HepG2 (cell line): ENCODE data around the gene TXN2. TPM values are rescaled to one million over a fixed set of nuclear protein-coding genes. Genes with fewer than 3 reads are reported as not detected.
A peak's percentile ranks its signal among the peaks of the same experiment; 100 is the strongest.

ENCODE experiments used
- CREB1 ChIP-seq, 2 experiments: fragments of 450-650 bp in 1 of 2; IDR thresholded peaks; 2 replicates each; pipeline ENCODE4 v1.6.1; 2016 to 2017; ENCODE audit warnings: control low read depth in 1 of 2, mild to moderate bottlenecking in 1 of 2, missing compliant biosample characterization in 1 of 2, missing genetic modification characterization in 1 of 2
- ELF4 ChIP-seq: sonication (generic); formaldehyde crosslinking; IDR thresholded peaks from 2 replicates; pipeline ENCODE4 v1.5.0; 2020; ENCODE audit warnings: missing genetic modification reagents, mild to moderate bottlenecking, moderate library complexity, borderline replicate concordance
- ISX ChIP-seq: sonication (generic); formaldehyde crosslinking; conservative IDR thresholded peaks from 2 replicates; pipeline ENCODE4 v1.5.0; 2020; ENCODE audit warnings: missing genetic modification reagents
- KDM3A ChIP-seq: IDR thresholded peaks from 2 replicates; pipeline ENCODE4 v1.6.1; 2018; ENCODE audit warnings: low read depth, missing compliant biosample characterization
- KDM5A ChIP-seq: fragments of 200-600 bp; sonication (generic); IDR thresholded peaks from 2 replicates; pipeline ENCODE4 v1.7.0; 2018; ENCODE audit warnings: antibody characterized with exemption, mild to moderate bottlenecking, low read length, borderline replicate concordance
- KDM6A ChIP-seq: IDR thresholded peaks from 2 replicates; pipeline ENCODE4 v1.6.1; 2016; ENCODE audit warnings: low read depth
- MLX ChIP-seq: IDR thresholded peaks from 2 replicates; pipeline ENCODE4 v1.6.1; 2016
- RORA ChIP-seq: sonication (generic); formaldehyde crosslinking; IDR thresholded peaks from 2 replicates; pipeline ENCODE4 v1.5.0; 2020; ENCODE audit warnings: mild to moderate bottlenecking, missing genetic modification reagents, moderate library complexity
- SIX1 ChIP-seq: sonication (generic); formaldehyde crosslinking; IDR thresholded peaks from 2 replicates; pipeline ENCODE4 v1.4.0; 2020; ENCODE audit warnings: missing genetic modification reagents, borderline replicate concordance
- SMARCE1 ChIP-seq: fragments of 450-650 bp; IDR thresholded peaks from 2 replicates; pipeline ENCODE4 v1.6.1; 2017; ENCODE audit warnings: borderline replicate concordance
- SRSF1 ChIP-seq: fragments of 200-400 bp; formaldehyde crosslinking; optimal IDR thresholded peaks from 2 replicates; pipeline ENCODE3; 2017; ENCODE audit warnings: mild to moderate bottlenecking, low read depth, low read length, moderate library complexity
- TBL1XR1 ChIP-seq: fragments of 150-350 bp; IDR thresholded peaks from 2 replicates; pipeline ENCODE4 v1.6.1; 2014; ENCODE audit warnings: borderline replicate concordance, low read length; ENCODE audit not compliant: partially characterized antibody
- UBTF ChIP-seq: sonication (generic); formaldehyde crosslinking; IDR thresholded peaks from 2 replicates; pipeline ENCODE4 v1.4.0; 2020; ENCODE audit warnings: mild to moderate bottlenecking, missing genetic modification reagents
- WIZ ChIP-seq: sonication (generic); formaldehyde crosslinking; IDR thresholded peaks from 2 replicates; pipeline ENCODE4 v1.5.1; 2020; ENCODE audit warnings: mild to moderate bottlenecking, missing genetic modification reagents
- ZBTB49 ChIP-seq: sonication (generic); formaldehyde crosslinking; IDR thresholded peaks from 2 replicates; pipeline ENCODE4 v1.4.0; 2020; ENCODE audit warnings: missing genetic modification reagents, borderline replicate concordance
- ZMAT5 ChIP-seq: sonication (generic); formaldehyde crosslinking; IDR thresholded peaks from 2 replicates; pipeline ENCODE4 v1.5.0; 2020; ENCODE audit warnings: mild to moderate bottlenecking, low read depth, missing genetic modification reagents, borderline replicate concordance
- ZNF460 ChIP-seq: sonication (generic); formaldehyde crosslinking; IDR thresholded peaks from 2 replicates; pipeline ENCODE4 v1.5.1; 2020; ENCODE audit warnings: missing genetic modification reagents, mild to moderate bottlenecking, borderline replicate concordance
- ZNF513 ChIP-seq: sonication (generic); formaldehyde crosslinking; conservative IDR thresholded peaks from 2 replicates; pipeline ENCODE4 v1.5.0; 2020; ENCODE audit warnings: missing genetic modification reagents
- ZNF550 ChIP-seq: sonication (generic); formaldehyde crosslinking; IDR thresholded peaks from 2 replicates; pipeline ENCODE4 v1.4.0; 2020; ENCODE audit warnings: mild to moderate bottlenecking, missing genetic modification reagents, borderline replicate concordance
- ZNF614 ChIP-seq: IDR thresholded peaks from 2 replicates; pipeline ENCODE4 v1.6.1; 2018; ENCODE audit warnings: missing biosample characterization, missing genetic modification reagents, inconsistent platforms, borderline replicate concordance
- ZNF777 ChIP-seq: sonication (generic); formaldehyde crosslinking; IDR thresholded peaks from 2 replicates; pipeline ENCODE4 v1.4.0; 2020; ENCODE audit warnings: missing genetic modification reagents
- polyA plus RNA-seq, 8 experiments: library from polyadenylated mRNA; depleted of rRNA in 3 of 8; stranded (reverse) in 7 of 8; unstranded in 1 of 8; fragments of >200 nt; fragmentation: Illumina TruSeq in 4 of 8; extraction: Trizol in 4 of 8; gene quantifications; 2 replicates each; pipeline versions ENCODE4 v1.2.1 to v1.2.3, GENCODE V29; 2011 to 2016; ENCODE audit warnings: low read depth in 4 of 8, missing spikeins in 1 of 8, mixed read lengths in 1 of 8; ENCODE audit not compliant: insufficient read depth in 1 of 8
- total RNA-seq, 5 experiments: library from RNA; depleted of rRNA; stranded (reverse); fragments of >200 nt; fragmentation: Illumina TruSeq; extraction: Trizol; gene quantifications; 2 replicates each; pipeline ENCODE4 v1.2.3, GENCODE V29; 2016; ENCODE audit warnings: low read depth in 1 of 5

Gene TXN2
- total and polyA plus RNA-seq, 2 of the 13 experiments (the other 11 are each of a cell fraction or from before 2014, with no cell fraction given), result 41.4 to 109 TPM

GRCh38 chr22:36528795-36529751 is 47.6 kb upstream of the TXN2 start, which contains the start of gene EIF3D (continued):
- TF ChIP-seq ZNF460 (CRISPR knock-in tag) (no peak; the same call in 1 of the 2 replicates), ELF4 (peak; percentile 95; the same call in 1 of the 2 replicates), UBTF (CRISPR knock-in tag) (peak; percentile 99), TBL1XR1 (no peak), ZBTB49 (CRISPR knock-in tag) (no peak), KDM3A (peak; percentile 80; the same call in 1 of the 2 replicates), KDM5A (peak; percentile 89; the same call in 1 of the 2 replicates), ZNF777 (peak; percentile 51; the same call in 1 of the 2 replicates), CREB1 (IDR thresholded peaks at IDR 0.05) (peak; percentile 79), CREB1 (CRISPR knock-in tag; IDR thresholded peaks at IDR 0.05) (peak; percentile 91), SRSF1 (peak; percentile 54), SMARCE1 (no peak), ZNF550 (CRISPR knock-in tag) (no peak), ZNF513 (CRISPR knock-in tag) (no peak; the same call in 1 of the 2 replicates), ZNF614 (peak; percentile 88; the same call in 1 of the 2 replicates), ISX (peak; percentile 70; the same call in 1 of the 2 replicates), MLX (no peak), ZMAT5 (no peak), RORA (CRISPR knock-in tag) (no peak), WIZ (CRISPR knock-in tag) (0 out of 2 replicates have a peak, but pooled peaks have one; percentile 26), KDM6A (CRISPR knock-in tag) (no peak), SIX1 (CRISPR knock-in tag) (no peak)
